Neuronal stem cell (in vitro differentiated cells): ENCODE data around the gene RGS6.

Experiments used
- DNase-seq: peaks from one replicate; pipeline ENCODE4 v3.0.0-alpha.2; 2013; ENCODE audit warnings: low spot score
- H2AFZ ChIP-seq: one replicate; pipeline ENCODE4 v1.6.1; 2013; ENCODE audit warnings: mild to moderate bottlenecking, low read length, inconsistent platforms
- H2AK5ac ChIP-seq: 2 replicates; pipeline ENCODE4 v1.6.1; 2013; ENCODE audit warnings: low read depth, mild to moderate bottlenecking, inconsistent platforms, low read length, moderate library complexity, mixed read lengths
- H2BK120ac ChIP-seq: 2 replicates; pipeline ENCODE4 v1.6.1; 2013; ENCODE audit warnings: low read depth, mild to moderate bottlenecking, inconsistent platforms, low read length, moderate library complexity, mixed read lengths
- H2BK12ac ChIP-seq: one replicate; pipeline ENCODE4 v1.6.1; 2013; ENCODE audit warnings: low read length, inconsistent platforms
- H2BK15ac ChIP-seq: 2 replicates; pipeline ENCODE4 v1.6.1; 2013; ENCODE audit warnings: mild to moderate bottlenecking, low read length, inconsistent platforms, mixed read lengths
- H2BK5ac ChIP-seq: one replicate; pipeline ENCODE4 v1.6.1; 2013; ENCODE audit warnings: inconsistent platforms, mild to moderate bottlenecking, low read length, moderate library complexity
- H3K14ac ChIP-seq: one replicate; pipeline ENCODE4 v1.6.1; 2013; ENCODE audit warnings: low read length, inconsistent platforms
- H3K18ac ChIP-seq: 2 replicates; pipeline ENCODE4 v1.6.1; 2013; ENCODE audit warnings: low read length, inconsistent platforms
- H3K23ac ChIP-seq: 2 replicates; pipeline ENCODE4 v1.6.1; 2013; ENCODE audit warnings: low read depth, mild to moderate bottlenecking, mixed read lengths, low read length, inconsistent platforms; ENCODE audit not compliant: poor library complexity
- H3K27ac ChIP-seq: replicated peaks from 3 replicates; pipeline ENCODE4 v1.5.1; 2013; ENCODE audit warnings: low read length, inconsistent platforms
- H3K27me3 ChIP-seq, 3 experiments: 2 replicates each; pipeline ENCODE4 v1.6.1; 2013; ENCODE audit warnings: low read length in 3 of 3, mild to moderate bottlenecking in 2 of 3, inconsistent platforms in 1 of 3, low read depth in 1 of 3, mixed read lengths in 1 of 3, moderate library complexity in 1 of 3; ENCODE audit not compliant: control insufficient read depth in 3 of 3, insufficient read depth in 3 of 3
- H3K36me3 ChIP-seq, 2 donors: replicated peaks in 1 of 2; 2 replicates each; pipeline ENCODE4 v1.6.1; 2013; ENCODE audit warnings: low read length in 2 of 2; ENCODE audit not compliant: control insufficient read depth in 2 of 2, insufficient read depth in 2 of 2
- H3K4ac ChIP-seq: 2 replicates; pipeline ENCODE4 v1.6.1; 2013; ENCODE audit warnings: inconsistent platforms, mild to moderate bottlenecking, low read length, moderate library complexity
- H3K4me1 ChIP-seq, 2 donors: 1 replicate in 1 of 2; 2 replicates in 1 of 2; pipeline ENCODE4 v1.6.1; 2013; ENCODE audit warnings: low read length in 2 of 2, low read depth in 1 of 2; ENCODE audit not compliant: control insufficient read depth in 2 of 2, insufficient read depth in 1 of 2
- H3K4me2 ChIP-seq: one replicate; pipeline ENCODE4 v1.6.1; 2013; ENCODE audit warnings: mild to moderate bottlenecking, low read length, inconsistent platforms; ENCODE audit not compliant: insufficient read depth, poor library complexity, severe bottlenecking
- H3K4me3 ChIP-seq, 2 donors: 2 replicates each; pipeline ENCODE4 v1.5.1; 2013; ENCODE audit warnings: low read length in 2 of 2, mild to moderate bottlenecking in 2 of 2, inconsistent platforms in 1 of 2, moderate library complexity in 1 of 2
- H3K79me1 ChIP-seq: one replicate; pipeline ENCODE4 v1.6.1; 2013; ENCODE audit warnings: low read depth, mild to moderate bottlenecking, inconsistent platforms, low read length, moderate library complexity
- H3K9ac ChIP-seq: one replicate; pipeline ENCODE4 v1.6.1; 2013; ENCODE audit warnings: mild to moderate bottlenecking, low read depth, low read length, inconsistent platforms; ENCODE audit not compliant: poor library complexity
- H3K9me3 ChIP-seq, 2 donors: replicated peaks in 1 of 2; 2 replicates each; pipeline versions ENCODE3 to v1.6.1; 2013; ENCODE audit warnings: low read length in 2 of 2, mild to moderate bottlenecking in 2 of 2, inconsistent platforms in 1 of 2, low read depth in 1 of 2, mixed read lengths in 1 of 2, moderate library complexity in 1 of 2; ENCODE audit not compliant: control insufficient read depth in 2 of 2, insufficient read depth in 1 of 2
- H4K8ac ChIP-seq: one replicate; pipeline ENCODE4 v1.6.1; 2013; ENCODE audit warnings: low read depth, mild to moderate bottlenecking, inconsistent platforms, low read length, moderate library complexity
- H4K91ac ChIP-seq: one replicate; pipeline ENCODE4 v1.6.1; 2013; ENCODE audit warnings: low read length, low read depth, mild to moderate bottlenecking, inconsistent platforms; ENCODE audit not compliant: poor library complexity
- WGBS, 2 donors: extraction: QIAGEN DNeasy Blood & Tissue Kit; methylation state at CpG; one replicate each; pipeline ENCODE4 v1.1.7; 2013; ENCODE audit warnings: missing lambda C conversion rate in 2 of 2, mixed read lengths in 1 of 2; ENCODE audit not compliant: insufficient read length in 2 of 2, insufficient replicate concordance in 1 of 2; ENCODE audit errors: extremely low coverage in 2 of 2; 5-methylcytosine and 5-hydroxymethylcytosine counted together

Gene RGS6

DNA sequence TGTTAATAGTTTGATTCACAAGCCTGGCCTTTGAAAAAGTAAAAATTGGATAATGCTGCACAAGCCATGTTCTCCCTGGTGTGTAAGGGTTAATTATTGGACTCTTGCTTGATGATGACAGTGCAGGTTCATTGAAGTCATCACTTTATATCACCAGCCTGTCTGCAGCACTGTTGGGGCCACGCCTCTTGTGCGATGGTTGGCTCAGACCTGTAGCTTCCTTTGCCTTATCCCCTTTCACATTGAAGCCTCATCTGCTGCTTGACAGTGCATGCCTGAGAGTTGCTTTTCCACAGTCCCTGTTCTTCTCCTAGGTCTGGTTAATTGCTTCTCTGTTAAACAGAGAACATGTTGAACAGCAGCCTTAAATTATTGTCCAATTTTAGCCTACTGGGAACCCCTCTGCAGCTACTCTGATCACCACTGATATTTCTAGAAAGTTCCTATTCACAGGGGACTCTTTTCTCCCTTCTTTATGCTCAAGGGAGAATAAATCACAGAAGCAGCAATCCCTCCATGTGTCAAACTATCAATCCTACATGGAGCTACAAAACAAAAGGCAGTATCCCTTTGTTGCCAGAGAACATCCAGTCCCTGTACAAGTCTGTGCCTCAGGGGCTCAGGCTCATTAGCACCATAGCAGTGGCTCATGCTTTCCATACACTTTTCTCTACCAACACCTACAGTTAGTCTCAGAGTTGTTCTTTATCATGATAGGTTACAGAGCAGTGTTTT lies 322.1 kb downstream of the RGS6 start:
- H3K9me3 ChIP-seq = peaks cover 0 to 3% of the 10 kb centered on the region in 2 donors
- DNase-seq = no peak
- no peak overlapping the region for H2BK120ac ChIP-seq
- H2AFZ ChIP-seq = no peak overlapping the region
- peaks cover 0 to 1% of the 10 kb centered on the region in 2 donors for H3K4me1 ChIP-seq
- H4K8ac ChIP-seq = no peak overlapping the region
- no peak overlapping the region for H2BK5ac ChIP-seq
- H4K91ac ChIP-seq = no peak overlapping the region
- no peak overlapping the region for H2AK5ac ChIP-seq
- H3K9ac ChIP-seq = no peak overlapping the region
- no peaks in the 10 kb centered on the region for H3K79me1 ChIP-seq
- no peak overlapping the region for H3K23ac ChIP-seq
- WGBS, 2 donors = no CpG with 5 or more reads among the region's 2 CpGs
- no peak overlapping the region for H3K4me3 ChIP-seq
- no peak overlapping the region for H3K4me2 ChIP-seq
- H3K14ac ChIP-seq = no peak overlapping the region
- no peak overlapping the region for H2BK12ac ChIP-seq
- no peaks in the 10 kb centered on the region for H3K36me3 ChIP-seq
- no peak overlapping the region for H3K18ac ChIP-seq
- no peak overlapping the region for H3K27ac ChIP-seq
- H3K27me3 ChIP-seq = no peaks in the 10 kb centered on the region
- H2BK15ac ChIP-seq = no peak overlapping the region
- H3K4ac ChIP-seq = no peak overlapping the region

- Histone ChIP-seq H3K36me3 (no peaks in the 10 kb centered on the region), H2BK5ac (no peak overlapping the region), H2BK15ac (no peak overlapping the region), H4K91ac (no peak overlapping the region), H3K4me1 (peaks cover 0 to 1% of the 10 kb centered on the region in 2 donors), H3K9ac (no peak overlapping the region), H2AK5ac (no peak overlapping the region), H3K14ac (no peak overlapping the region), H3K27me3 (no peaks in the 10 kb centered on the region), H3K79me1 (no peaks in the 10 kb centered on the region), H2BK12ac (no peak overlapping the region), H3K4me3 (no peak overlapping the region), H3K9me3 (peaks cover 0 to 3% of the 10 kb centered on the region in 2 donors), H3K23ac (no peak overlapping the region), H2BK120ac (no peak overlapping the region), H3K4ac (no peak overlapping the region), H4K8ac (no peak overlapping the region), H2AFZ (no peak overlapping the region), H3K27ac (no peak overlapping the region), H3K18ac (no peak overlapping the region), H3K4me2 (no peak overlapping the region)
- WGBS, 2 donors = no CpG with 5 or more reads among the region's 4 CpGs
- DNase-seq = no peak
Measured at GRCh38 chr14:72254937-72255472, 322.8 kb downstream of the RGS6 start.

- H3K79me1 ChIP-seq = no peaks in the 10 kb centered on the region
- no peak overlapping the region for H3K14ac ChIP-seq
- H2BK15ac ChIP-seq = no peak overlapping the region
- H3K9me3 ChIP-seq = peaks cover 0 to 3% of the 10 kb centered on the region in 2 donors
- no peak overlapping the region for H2BK5ac ChIP-seq
- no peak overlapping the region for H3K23ac ChIP-seq
- H3K4me3 ChIP-seq = no peak overlapping the region
- no peak overlapping the region for H2BK120ac ChIP-seq
- H4K91ac ChIP-seq = no peak overlapping the region
- H3K4me1 ChIP-seq = peaks cover 0 to 1% of the 10 kb centered on the region in 2 donors
- H3K27ac ChIP-seq = no peak overlapping the region
- no peak overlapping the region for H2AK5ac ChIP-seq
- H3K9ac ChIP-seq = no peak overlapping the region
- no peak overlapping the region for H2BK12ac ChIP-seq
- H3K18ac ChIP-seq = no peak overlapping the region
- H3K36me3 ChIP-seq = no peaks in the 10 kb centered on the region
- no peak overlapping the region for H4K8ac ChIP-seq
- no peak for DNase-seq
- H3K4me2 ChIP-seq = no peak overlapping the region
- no CpG with 5 or more reads among the region's 1 CpG for WGBS, 2 donors
- H3K4ac ChIP-seq = no peak overlapping the region
- H3K27me3 ChIP-seq = no peaks in the 10 kb centered on the region
- no peak overlapping the region for H2AFZ ChIP-seq
Measured at GRCh38 chr14:72256055-72256454, 323.8 kb downstream of the RGS6 start.

- no peak overlapping the region for H2BK15ac ChIP-seq
- no peak overlapping the region for H3K9ac ChIP-seq
- H2BK12ac ChIP-seq = no peak overlapping the region
- no peak overlapping the region for H3K27ac ChIP-seq
- no peak overlapping the region for H3K4me3 ChIP-seq
- H3K4ac ChIP-seq = no peak overlapping the region
- H3K14ac ChIP-seq = no peak overlapping the region
- no peaks in the 10 kb centered on the region for H3K4me1 ChIP-seq
- no peaks in the 10 kb centered on the region for H3K36me3 ChIP-seq
- no peak overlapping the region for H3K4me2 ChIP-seq
- no peak overlapping the region for H3K18ac ChIP-seq
- no peak overlapping the region for H2AFZ ChIP-seq
- no peak for DNase-seq
- no peak overlapping the region for H3K23ac ChIP-seq
- peaks cover 0 to under 1% of the 10 kb centered on the region in 2 donors for H3K9me3 ChIP-seq
- no peak overlapping the region for H4K91ac ChIP-seq
- H2BK120ac ChIP-seq = no peak overlapping the region
- no peaks in the 10 kb centered on the region for H3K27me3 ChIP-seq
- no peak overlapping the region for H2AK5ac ChIP-seq
- no peak overlapping the region for H4K8ac ChIP-seq
- H3K79me1 ChIP-seq = no peaks in the 10 kb centered on the region
- WGBS, 2 donors = no CpG with 5 or more reads among the region's 4 CpGs
- H2BK5ac ChIP-seq = no peak overlapping the region
Measured at GRCh38 chr14:72261068-72261467, 328.8 kb downstream of the RGS6 start.
